Caco-2 (cell line): ENCODE measurements around the gene STAMBP. TPM values are rescaled to one million over a fixed set of nuclear protein-coding genes. Genes with fewer than 3 reads are reported as not detected.

Source experiments
- Bru-seq: library from RNA; stranded (reverse); fragments of 400-500 nt; gene quantifications from one replicate; lab custom pipeline; 2021; lab: Mats Ljungman, UMichigan
- BruChase-seq, 2 experiments: library from RNA; stranded (reverse); fragments of 400-500 nt; gene quantifications; one replicate each; lab custom pipeline; 2021; lab: Mats Ljungman, UMichigan
- BruUV-seq: library from RNA; stranded (reverse); fragments of 400-500 nt; replicated peaks from 2 replicates; lab custom pipeline; 2021; lab: Mats Ljungman, UMichigan
- CTCF ChIA-PET: fragments of 300-600 bp; sonication (Branson Sonifier 250); formaldehyde crosslinking; loops from one replicate; lab custom pipeline; 2022; ENCODE audit warnings: antibody characterized with exemption; lab: Charles Lee
- POLR2A ChIA-PET: fragments of 300-600 bp; sonication (Branson Sonifier 250); formaldehyde crosslinking; loops from one replicate; lab custom pipeline; 2022; ENCODE audit warnings: antibody characterized with exemption; lab: Charles Lee
- DNase-seq, 2 experiments: peaks; one replicate each; pipeline versions ENCODE4 v3.0.0 to v3.0.0-alpha.2; 2020 to 2022
- H3K27me3 ChIP-seq: replicated peaks from 2 replicates; pipeline ENCODE4 v1.6.0; 2011; ENCODE audit warnings: low read length; ENCODE audit not compliant: control insufficient read depth, insufficient read depth
- H3K36me3 ChIP-seq: 2 replicates; pipeline ENCODE4 v1.5.1; 2011; ENCODE audit warnings: low read length; ENCODE audit not compliant: control insufficient read depth, insufficient read depth
- H3K4me1 ChIP-seq: fragments of 250-450 bp; sonication (Bioruptor Pico); 2 replicates; pipeline ENCODE4 v1.5.1; 2020; ENCODE audit warnings: mild to moderate bottlenecking
- H3K4me3 ChIP-seq: 2 replicates; pipeline ENCODE4 v1.5.1; 2011; ENCODE audit warnings: low read depth, mild to moderate bottlenecking, control low read depth, low read length
- H3K9me3 ChIP-seq: fragments of 250-450 bp; sonication (Bioruptor Pico); 2 replicates; pipeline ENCODE4 v1.5.1; 2020; ENCODE audit warnings: mild to moderate bottlenecking, moderate library complexity
- H3K27ac Mint-ChIP-seq: one replicate; pipeline ENCODE4 v1.8.0; 2022; ENCODE audit warnings: mixed read lengths; ENCODE audit not compliant: unreplicated experiment
- H3K27me3 Mint-ChIP-seq: one replicate; pipeline ENCODE4 v1.8.0; 2022; ENCODE audit warnings: mixed read lengths; ENCODE audit not compliant: insufficient read depth, unreplicated experiment
- H3K36me3 Mint-ChIP-seq: one replicate; pipeline ENCODE4 v1.8.0; 2022; ENCODE audit warnings: mild to moderate bottlenecking, mixed read lengths; ENCODE audit not compliant: insufficient read depth, unreplicated experiment
- H3K4me1 Mint-ChIP-seq: one replicate; pipeline ENCODE4 v1.8.0; 2022; ENCODE audit warnings: low read depth, mixed read lengths; ENCODE audit not compliant: unreplicated experiment
- H3K4me3 Mint-ChIP-seq: one replicate; pipeline ENCODE4 v1.8.0; 2022; ENCODE audit warnings: mild to moderate bottlenecking, moderate library complexity, mixed read lengths; ENCODE audit not compliant: unreplicated experiment
- H3K9me3 Mint-ChIP-seq: one replicate; pipeline ENCODE4 v1.8.0; 2022; ENCODE audit warnings: mixed read lengths; ENCODE audit not compliant: unreplicated experiment
- intact Hi-C: fragments of 100-400 bp; cut with micrococcal nuclease; formaldehyde crosslinking; loops from one replicate; pipeline ENCODE4 v1.10.0; 2022; ENCODE audit not compliant: unreplicated experiment
- long read RNA-seq: library from polyadenylated mRNA; stranded (forward); transcript quantifications from one replicate; pipeline ENCODE4 v2.0.0, GENCODE V29; 2022
- total RNA-seq: library from RNA; stranded (reverse); gene quantifications from 2 replicates; pipeline ENCODE4 v1.2.3, GENCODE V29; 2022
- TF ChIP-seq, protein P1 (sequence below), 2 experiments: fragments of 200-600 bp in 1 of 2; IDR thresholded peaks; 1 replicate in 1 of 2; 2 replicates in 1 of 2; pipeline versions ENCODE4 v1.5.1 to v1.8.0; 2011 to 2022; ENCODE audit warnings: antibody characterized with exemption in 1 of 2, control low read depth in 1 of 2, inconsistent platforms in 1 of 2, low read depth in 1 of 2, low read length in 1 of 2, mild to moderate bottlenecking in 1 of 2, moderate library complexity in 1 of 2; ENCODE audit not compliant: insufficient read depth in 1 of 2, severe bottlenecking in 1 of 2, unreplicated experiment in 1 of 2

STAMBP gene
- total RNA-seq, result 49.8 and 50.1 TPM in 2 replicates
- percentile 80 among the genes with signal in this experiment for Bru-seq, nascent RNA
- BruChase-seq, experiment 1, labeled RNA remaining after a 2-hour chase, result percentile 82 among the genes with signal in this experiment
- percentile 87 among the genes with signal in this experiment for BruChase-seq, experiment 2, labeled RNA remaining after a 6-hour chase
- long read RNA-seq, full-length matches to known transcripts, result 86 of 140 reads
- long read RNA-seq, partial matches to known transcripts, result 14 of 140 reads
- long read RNA-seq, other reads (novel, unspliced or antisense), result 40 of 140 reads

DNA sequence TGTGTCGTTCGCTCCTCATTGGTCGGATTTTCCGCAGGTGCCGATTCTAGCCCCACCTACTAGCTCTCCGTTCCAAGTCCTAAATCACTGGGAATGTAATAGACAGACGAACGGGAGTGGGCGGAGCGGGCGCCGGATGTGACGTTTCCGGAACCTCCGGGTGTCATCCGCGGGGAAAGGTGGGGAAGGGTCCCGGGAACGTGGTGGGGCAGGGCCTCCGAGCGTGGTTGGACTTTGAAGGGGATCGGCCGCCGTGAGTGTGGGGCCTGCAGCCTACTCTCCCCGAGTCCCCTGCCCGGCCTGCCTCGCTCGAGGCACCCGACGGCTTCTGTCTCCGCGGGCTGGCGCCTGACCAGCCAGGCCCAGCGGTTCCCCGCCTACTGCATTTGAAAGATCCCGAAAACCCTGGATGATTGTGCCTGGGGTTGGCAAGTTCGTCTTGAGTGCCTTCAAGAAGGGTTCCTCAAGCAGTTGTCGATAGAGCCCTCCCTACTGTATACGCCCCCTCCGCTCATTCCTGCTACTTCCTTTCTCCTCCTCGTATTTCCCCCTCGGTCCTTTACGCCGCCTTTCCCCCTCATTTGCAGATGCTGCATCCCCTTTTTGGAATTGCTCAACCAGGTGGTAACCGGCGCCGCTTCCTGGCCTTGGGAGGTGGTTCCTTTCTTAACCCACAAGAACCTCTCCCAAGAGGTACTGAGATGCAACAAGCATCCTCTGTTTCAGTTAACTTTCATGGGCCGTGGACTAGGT is at the start of gene STAMBP:
Gene STAMBP, plus strand, starts transcription at position 144 of the 753 bp plus-strand sequence. CDS start 1,896 bp downstream, outside the sequence.
- intact Hi-C loops, result loop anchor here (1.0 kb wide), 1 partner anchor 154 kb away; no protein-coding TSS in a partner anchor
- Histone ChIP-seq H3K36me3 (0 out of 2 replicates have a peak, but pooled peaks cover 2% of the 10 kb centered on the region), H3K27me3 (no peaks in the 10 kb centered on the region), H3K9me3 (no peaks in the 10 kb centered on the region), H3K4me1 (peaks cover 3% of the 10 kb centered on the region; the same call in 1 of the 2 replicates), H3K4me3 (peak within 1 kb of the TSS; percentile 75)
- ChIA-PET POLR2A (interaction anchor here (0.7 to 1.9 kb wide), 18 partner anchors 10 to 629 kb away, joined by 3 to 23 read pairs (median 4); partner anchors contain the start of genes MOB1A, TPRKB and WBP1), CTCF (interaction anchor here (0.6 to 1.5 kb wide), 13 partner anchors 10 to 504 kb away, joined by 3 to 12 read pairs (median 4); partner anchors contain the start of genes BOLA3, MOB1A and TPRKB)
- no peaks in the 10 kb centered on the region for H3K27me3 Mint-ChIP-seq
- peak within 1 kb of the TSS; percentile 93 for H3K27ac Mint-ChIP-seq
- TSS peak; percentile 59 for BruUV-seq
- no peaks in the 10 kb centered on the region for H3K9me3 Mint-ChIP-seq
- peak; percentile 96 for DNase-seq
- H3K36me3 Mint-ChIP-seq, result peaks cover 7% of the 10 kb centered on the region
- H3K4me1 Mint-ChIP-seq, result peaks cover 9% of the 10 kb centered on the region
- TF ChIP-seq, protein P1, sequence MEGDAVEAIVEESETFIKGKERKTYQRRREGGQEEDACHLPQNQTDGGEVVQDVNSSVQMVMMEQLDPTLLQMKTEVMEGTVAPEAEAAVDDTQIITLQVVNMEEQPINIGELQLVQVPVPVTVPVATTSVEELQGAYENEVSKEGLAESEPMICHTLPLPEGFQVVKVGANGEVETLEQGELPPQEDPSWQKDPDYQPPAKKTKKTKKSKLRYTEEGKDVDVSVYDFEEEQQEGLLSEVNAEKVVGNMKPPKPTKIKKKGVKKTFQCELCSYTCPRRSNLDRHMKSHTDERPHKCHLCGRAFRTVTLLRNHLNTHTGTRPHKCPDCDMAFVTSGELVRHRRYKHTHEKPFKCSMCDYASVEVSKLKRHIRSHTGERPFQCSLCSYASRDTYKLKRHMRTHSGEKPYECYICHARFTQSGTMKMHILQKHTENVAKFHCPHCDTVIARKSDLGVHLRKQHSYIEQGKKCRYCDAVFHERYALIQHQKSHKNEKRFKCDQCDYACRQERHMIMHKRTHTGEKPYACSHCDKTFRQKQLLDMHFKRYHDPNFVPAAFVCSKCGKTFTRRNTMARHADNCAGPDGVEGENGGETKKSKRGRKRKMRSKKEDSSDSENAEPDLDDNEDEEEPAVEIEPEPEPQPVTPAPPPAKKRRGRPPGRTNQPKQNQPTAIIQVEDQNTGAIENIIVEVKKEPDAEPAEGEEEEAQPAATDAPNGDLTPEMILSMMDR (IDR thresholded peaks at IDR 0.05; ENCODE audit: insufficient read depth in 1 of 2, low read depth in 1 of 2, low read length in 1 of 2, severe bottlenecking in 1 of 2, unreplicated experiment in 1 of 2), result no peak
- peak within 1 kb of the TSS; percentile 84 for H3K4me3 Mint-ChIP-seq

DNA sequence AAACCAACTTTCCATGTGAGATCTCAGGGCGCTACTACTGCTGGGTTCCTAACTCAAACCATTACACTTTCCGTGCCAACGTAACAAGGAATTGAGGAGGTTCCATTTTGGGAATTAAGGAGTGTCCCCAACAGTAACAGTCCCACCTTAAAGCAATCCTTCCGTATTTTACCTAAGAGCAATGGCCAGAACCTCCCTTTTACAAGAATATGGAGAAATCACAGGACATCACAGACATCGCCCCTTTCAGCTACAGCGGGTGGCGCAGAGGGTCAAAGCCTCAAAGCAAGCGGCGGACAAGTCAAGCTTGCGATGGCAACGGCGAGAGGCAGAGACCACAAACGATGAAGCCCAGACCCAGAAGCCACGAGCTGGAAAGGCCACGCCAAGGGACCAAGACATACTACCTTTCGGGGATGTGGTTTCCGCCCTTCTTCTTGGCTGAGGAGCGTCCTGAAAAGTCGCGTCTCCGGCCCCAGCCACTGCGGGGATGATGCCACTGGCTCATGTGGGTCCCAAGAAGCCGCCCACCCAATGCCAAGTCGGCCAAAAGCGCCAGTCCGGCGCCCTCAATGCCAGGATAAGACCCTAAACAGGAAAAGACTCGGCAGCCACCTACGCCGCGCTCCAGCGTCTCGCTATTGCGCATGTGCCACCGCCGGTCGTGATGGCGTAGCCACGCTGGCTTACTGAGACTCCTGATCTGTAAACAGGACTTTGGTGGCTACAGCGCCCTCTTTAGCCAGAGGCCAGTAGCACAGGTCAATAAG is 49.1 kb upstream of the STAMBP start, which contains the start of gene DUSP11:
Gene DUSP11, minus strand, starts transcription at position 637 of the 770 bp plus-strand sequence. Its CDS starts 129 bp downstream, at position 508.
- Histone ChIP-seq H3K4me3 (peak within 1 kb of the TSS; percentile 94), H3K36me3 (peaks cover 1% of the 10 kb centered on the region; the same call in 1 of the 2 replicates), H3K4me1 (peaks cover 5% of the 10 kb centered on the region; the same call in 1 of the 2 replicates), H3K27me3 (no peaks in the 10 kb centered on the region), H3K9me3 (no peaks in the 10 kb centered on the region)
- ChIA-PET CTCF (interaction anchor here (0.8 kb wide), 1 partner anchor 42 kb away, joined by 3 read pairs; the partner anchor contains the start of gene TPRKB), POLR2A (interaction anchor here (0.9 kb wide), 1 partner anchor 216 kb away, joined by 3 read pairs; no protein-coding TSS in a partner anchor)
- H3K4me3 Mint-ChIP-seq, result peak within 1 kb of the TSS; percentile 93
- no peaks in the 10 kb centered on the region for H3K27me3 Mint-ChIP-seq
- intact Hi-C loops, result loop anchor here (1.0 kb wide), 1 partner anchor 42 kb away; the partner anchor contains the start of gene TPRKB
- peak within 1 kb of the TSS; percentile 89 for H3K27ac Mint-ChIP-seq
- H3K4me1 Mint-ChIP-seq, result peaks cover 6% of the 10 kb centered on the region
- H3K9me3 Mint-ChIP-seq, result no peaks in the 10 kb centered on the region
- no peaks in the 10 kb centered on the region for H3K36me3 Mint-ChIP-seq
- peak; percentile 95 for DNase-seq
- BruUV-seq, result TSS peak; percentile 43
- TF ChIP-seq, protein P1 (IDR thresholded peaks at IDR 0.05; ENCODE audit: insufficient read depth in 1 of 2, low read depth in 1 of 2, low read length in 1 of 2, severe bottlenecking in 1 of 2, unreplicated experiment in 1 of 2), result peak; percentile 88 to 95
